Trophoblast cell (in vitro differentiated cells and primary cell): ENCODE measurements around the gene HPD.

Experiments used
- DNase-seq, 2 donors: peaks; one replicate each; pipeline ENCODE4 v3.0.0-alpha.2; 2016
- H2AFZ ChIP-seq: 2 replicates; pipeline ENCODE4 v1.6.1; 2013; ENCODE audit warnings: low read length, moderate library complexity, mild to moderate bottlenecking; ENCODE audit not compliant: insufficient read depth, poor library complexity
- H2AK5ac ChIP-seq: 2 replicates; pipeline ENCODE4 v1.6.1; 2013; ENCODE audit warnings: mild to moderate bottlenecking, low read length
- H2BK120ac ChIP-seq: 2 replicates; pipeline ENCODE4 v1.6.1; 2013; ENCODE audit warnings: low read length, mild to moderate bottlenecking, moderate library complexity; ENCODE audit not compliant: insufficient read depth, poor library complexity
- H2BK12ac ChIP-seq: 2 replicates; pipeline ENCODE4 v1.6.1; 2013; ENCODE audit warnings: mild to moderate bottlenecking, low read length, moderate library complexity
- H2BK5ac ChIP-seq: 2 replicates; pipeline ENCODE4 v1.6.1; 2013; ENCODE audit warnings: low read length, low read depth, moderate library complexity, mild to moderate bottlenecking; ENCODE audit not compliant: poor library complexity
- H3K14ac ChIP-seq: 2 replicates; pipeline ENCODE4 v1.6.1; 2013; ENCODE audit warnings: mild to moderate bottlenecking, low read length
- H3K18ac ChIP-seq: 2 replicates; pipeline ENCODE4 v1.6.1; 2013; ENCODE audit warnings: mild to moderate bottlenecking, low read length
- H3K23ac ChIP-seq: 2 replicates; pipeline ENCODE4 v1.6.1; 2013; ENCODE audit warnings: low read length
- H3K27ac ChIP-seq: 2 replicates; pipeline ENCODE4 v1.5.1; 2013; ENCODE audit warnings: low read depth, mild to moderate bottlenecking, inconsistent platforms, low read length, moderate library complexity
- H3K27me3 ChIP-seq: 2 replicates; pipeline ENCODE4 v1.6.1; 2013; ENCODE audit warnings: inconsistent platforms, mild to moderate bottlenecking, low read length, moderate library complexity; ENCODE audit not compliant: insufficient read depth
- H3K36me3 ChIP-seq, 2 experiments: 1 replicate in 1 of 2; 2 replicates in 1 of 2; pipeline ENCODE4 v1.6.1; 2013; ENCODE audit warnings: low read length in 2 of 2, mild to moderate bottlenecking in 2 of 2, moderate library complexity in 1 of 2; ENCODE audit not compliant: insufficient read depth in 2 of 2, control insufficient read depth in 1 of 2
- H3K4ac ChIP-seq: 2 replicates; pipeline ENCODE4 v1.6.1; 2013; ENCODE audit warnings: low read depth, mild to moderate bottlenecking, low read length, moderate library complexity
- H3K4me1 ChIP-seq, 2 experiments: 1 replicate in 1 of 2; 2 replicates in 1 of 2; pipeline ENCODE4 v1.6.1; 2013; ENCODE audit warnings: low read length in 2 of 2, mild to moderate bottlenecking in 2 of 2, moderate library complexity in 1 of 2; ENCODE audit not compliant: insufficient read depth in 2 of 2, control insufficient read depth in 1 of 2
- H3K4me2 ChIP-seq: 2 replicates; pipeline ENCODE4 v1.6.1; 2013; ENCODE audit warnings: inconsistent platforms, mild to moderate bottlenecking, low read length, moderate library complexity
- H3K4me3 ChIP-seq: 2 replicates; pipeline ENCODE4 v1.5.1; 2013; ENCODE audit warnings: mild to moderate bottlenecking, low read depth, low read length, inconsistent platforms
- H3K79me1 ChIP-seq: one replicate; pipeline ENCODE4 v1.6.1; 2013; ENCODE audit warnings: low read length
- H3K79me2 ChIP-seq: 2 replicates; pipeline ENCODE4 v1.6.1; 2013; ENCODE audit warnings: low read length, mild to moderate bottlenecking; ENCODE audit not compliant: control insufficient read depth, insufficient read depth, poor library complexity
- H3K9ac ChIP-seq: 2 replicates; pipeline ENCODE4 v1.6.1; 2013; ENCODE audit warnings: mild to moderate bottlenecking, low read length
- H3K9me3 ChIP-seq: 2 replicates; pipeline ENCODE4 v1.6.1; 2013; ENCODE audit warnings: low read depth, mild to moderate bottlenecking, control low read depth, inconsistent platforms, low read length; ENCODE audit not compliant: insufficient read depth
- H4K12ac ChIP-seq: 2 replicates; pipeline ENCODE4 v1.6.1; 2013; ENCODE audit warnings: low read depth, mild to moderate bottlenecking, low read length, moderate library complexity
- H4K8ac ChIP-seq: 2 replicates; pipeline ENCODE4 v1.6.1; 2013; ENCODE audit warnings: low read depth, mild to moderate bottlenecking, low read length, moderate library complexity
- H4K91ac ChIP-seq: one replicate; pipeline ENCODE4 v1.6.1; 2013; ENCODE audit warnings: low read depth, mild to moderate bottlenecking, low read length, moderate library complexity
- WGBS: extraction: QIAGEN DNeasy Blood & Tissue Kit; methylation state at CpG from one replicate; pipeline ENCODE4 v1.1.7; 2013; ENCODE audit warnings: missing lambda C conversion rate; ENCODE audit not compliant: insufficient read length, insufficient coverage; ENCODE audit errors: extremely low coverage; 5-methylcytosine and 5-hydroxymethylcytosine counted together

The HPD gene

DNA sequence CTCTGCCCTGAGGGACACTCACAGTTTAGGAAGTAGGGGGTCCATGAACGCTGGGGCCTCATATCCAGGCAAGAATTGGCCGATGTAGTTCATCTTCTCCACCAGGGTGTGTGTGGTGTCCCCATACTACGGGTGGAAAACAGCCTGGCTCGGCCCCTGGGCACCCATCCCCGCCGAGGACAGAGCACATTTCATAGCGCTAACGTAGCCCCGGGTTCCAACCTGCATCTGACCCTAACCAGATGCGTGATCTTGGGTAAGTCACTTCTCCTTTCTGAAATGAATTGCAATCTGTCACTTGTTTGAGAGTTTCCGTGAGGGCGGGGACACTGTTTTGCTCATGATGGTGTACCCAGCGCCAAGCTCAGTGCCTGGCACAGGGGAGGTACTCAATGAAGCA is 9.0 kb downstream of the HPD start:
- no CpG with 5 or more reads among the region's 13 CpGs for WGBS
- H3K79me1 ChIP-seq: no peaks in the 10 kb centered on the region
- no peak overlapping the region for H2BK120ac ChIP-seq
- H3K79me2 ChIP-seq: no peaks in the 10 kb centered on the region
- no peak overlapping the region for H3K27ac ChIP-seq
- H3K9me3 ChIP-seq: no peaks in the 10 kb centered on the region
- no peak overlapping the region for H3K9ac ChIP-seq
- no peak overlapping the region for H2AFZ ChIP-seq
- no peak overlapping the region for H2BK12ac ChIP-seq
- H3K4ac ChIP-seq: no peak overlapping the region
- DNase-seq: no peak
- no peaks in the 10 kb centered on the region for H3K4me1 ChIP-seq
- H3K23ac ChIP-seq: no peak overlapping the region
- H3K4me3 ChIP-seq: no peak overlapping the region
- no peak overlapping the region for H2BK5ac ChIP-seq
- H3K14ac ChIP-seq: no peak overlapping the region
- no peak overlapping the region for H4K91ac ChIP-seq
- no peak overlapping the region for H3K4me2 ChIP-seq
- no peak overlapping the region for H2AK5ac ChIP-seq
- no peak overlapping the region for H4K8ac ChIP-seq
- no peak overlapping the region for H4K12ac ChIP-seq
- no peak overlapping the region for H3K18ac ChIP-seq
- no peaks in the 10 kb centered on the region for H3K27me3 ChIP-seq
- no peaks in the 10 kb centered on the region for H3K36me3 ChIP-seq

DNA sequence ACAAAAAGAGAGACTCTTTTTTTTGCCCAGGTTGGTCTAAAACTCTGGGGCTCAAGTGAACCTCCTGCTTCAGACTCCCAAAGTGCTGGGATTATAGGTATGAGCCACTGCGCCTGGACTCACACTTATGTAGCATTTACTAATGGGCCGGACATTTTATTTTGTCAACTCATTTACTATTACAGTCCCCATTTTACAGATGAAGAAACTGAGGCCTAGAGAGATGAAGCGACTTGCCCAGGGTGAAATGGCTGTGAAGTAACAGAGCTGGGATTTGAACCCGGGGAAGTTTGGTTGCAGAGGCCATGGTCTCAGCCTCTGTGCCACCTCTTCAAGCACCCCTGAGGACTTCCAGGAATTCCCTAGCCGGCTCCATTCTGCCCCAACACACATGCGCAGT is 9.4 kb downstream of the HPD start:
- H4K91ac ChIP-seq: no peak overlapping the region
- H3K4me3 ChIP-seq: no peak overlapping the region
- no peak overlapping the region for H3K23ac ChIP-seq
- no peak overlapping the region for H2BK12ac ChIP-seq
- no peaks in the 10 kb centered on the region for H3K36me3 ChIP-seq
- no peak overlapping the region for H3K4ac ChIP-seq
- H3K18ac ChIP-seq: no peak overlapping the region
- no peak overlapping the region for H2AFZ ChIP-seq
- no peak for DNase-seq
- H3K4me2 ChIP-seq: no peak overlapping the region
- H3K79me2 ChIP-seq: no peaks in the 10 kb centered on the region
- no peaks in the 10 kb centered on the region for H3K4me1 ChIP-seq
- H2BK120ac ChIP-seq: no peak overlapping the region
- no peak overlapping the region for H2AK5ac ChIP-seq
- no peaks in the 10 kb centered on the region for H3K27me3 ChIP-seq
- no peak overlapping the region for H3K27ac ChIP-seq
- H3K14ac ChIP-seq: no peak overlapping the region
- no peaks in the 10 kb centered on the region for H3K9me3 ChIP-seq
- no peaks in the 10 kb centered on the region for H3K79me1 ChIP-seq
- WGBS: no CpG with 5 or more reads among the region's 6 CpGs
- H4K8ac ChIP-seq: no peak overlapping the region
- H2BK5ac ChIP-seq: no peak overlapping the region
- H4K12ac ChIP-seq: no peak overlapping the region
- H3K9ac ChIP-seq: no peak overlapping the region

DNA sequence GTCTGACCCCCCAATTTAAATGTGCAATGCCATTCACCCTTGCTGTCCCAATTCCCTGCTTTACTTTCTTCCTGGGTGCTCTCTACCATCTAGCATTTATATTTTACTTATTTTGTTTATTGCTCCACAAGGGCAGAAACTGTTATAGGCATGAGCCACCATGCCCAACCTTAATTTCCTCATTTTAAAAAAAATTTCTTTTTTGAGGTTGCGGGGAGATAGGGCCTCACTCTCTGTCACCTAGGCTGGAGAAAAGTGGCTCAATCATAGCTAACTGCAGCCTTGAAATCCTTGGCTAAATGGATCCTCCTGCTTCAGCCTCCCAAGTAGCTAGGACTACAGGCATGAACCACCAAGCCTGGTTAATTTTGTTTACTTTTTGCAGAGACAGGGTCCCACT is 13.0 kb downstream of the HPD start:
- no peak overlapping the region for H3K4ac ChIP-seq
- H3K36me3 ChIP-seq: no peaks in the 10 kb centered on the region
- no peak overlapping the region for H4K91ac ChIP-seq
- H3K79me2 ChIP-seq: no peaks in the 10 kb centered on the region
- H2AK5ac ChIP-seq: no peak overlapping the region
- H2BK12ac ChIP-seq: no peak overlapping the region
- DNase-seq: no peak
- no peak overlapping the region for H3K14ac ChIP-seq
- no peak overlapping the region for H4K12ac ChIP-seq
- H3K4me1 ChIP-seq: peaks cover 0 to 3% of the 10 kb centered on the region in 2 experiments
- no peak overlapping the region for H2AFZ ChIP-seq
- H4K8ac ChIP-seq: no peak overlapping the region
- H3K27ac ChIP-seq: no peak overlapping the region
- no peak overlapping the region for H3K23ac ChIP-seq
- H3K4me2 ChIP-seq: no peak overlapping the region
- H2BK120ac ChIP-seq: no peak overlapping the region
- no peaks in the 10 kb centered on the region for H3K9me3 ChIP-seq
- no peak overlapping the region for H3K9ac ChIP-seq
- H3K18ac ChIP-seq: no peak overlapping the region
- H3K4me3 ChIP-seq: no peak overlapping the region
- H3K27me3 ChIP-seq: no peaks in the 10 kb centered on the region
- WGBS: no CpG with 5 or more reads among the region's 1 CpG
- no peak overlapping the region for H2BK5ac ChIP-seq
- no peaks in the 10 kb centered on the region for H3K79me1 ChIP-seq

DNA sequence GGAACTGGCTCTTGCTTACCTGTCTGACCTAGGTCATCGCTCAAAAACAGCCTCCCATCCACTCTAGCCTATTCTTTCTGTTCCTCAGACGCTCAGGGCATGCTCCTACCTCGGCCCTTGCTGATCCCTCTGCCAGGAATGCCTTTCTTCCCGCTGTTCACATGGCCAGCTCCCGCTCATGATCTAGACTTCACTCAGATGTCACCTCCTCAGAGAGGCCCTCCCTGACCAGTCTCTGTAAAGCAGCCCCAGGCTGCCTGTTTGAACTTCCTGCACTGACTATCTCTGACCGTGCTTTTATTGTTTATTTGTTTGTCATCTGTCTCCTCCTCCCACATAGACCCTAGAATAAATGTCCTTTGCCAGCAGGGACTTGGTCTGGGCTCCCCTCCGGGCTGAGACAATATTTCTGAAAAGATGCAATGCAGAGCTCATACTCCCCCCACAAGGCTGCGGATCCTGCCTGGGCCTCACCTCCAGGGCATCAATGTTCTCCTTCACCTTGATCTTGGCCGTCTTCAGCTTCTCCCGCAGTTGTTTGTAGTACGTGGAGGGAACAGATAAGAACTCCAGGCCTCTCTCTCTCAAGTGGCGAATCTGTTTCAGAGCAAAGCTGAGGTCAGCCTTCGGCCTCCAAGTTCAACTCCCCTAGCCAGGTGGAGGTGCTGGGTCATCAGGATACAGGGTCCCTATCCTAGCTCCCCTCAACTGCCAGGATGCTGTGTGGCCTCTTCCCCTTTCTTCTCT is 15.2 kb downstream of the HPD start:
- H3K79me1 ChIP-seq: peaks cover 3% of the 10 kb centered on the region
- H2BK120ac ChIP-seq: no peak overlapping the region
- peaks cover 0 to 9% of the 10 kb centered on the region in 2 experiments for H3K4me1 ChIP-seq
- peaks cover 2% of the 10 kb centered on the region for H3K79me2 ChIP-seq
- peak overlapping the region; percentile 17 for H2AFZ ChIP-seq
- H3K9me3 ChIP-seq: no peaks in the 10 kb centered on the region
- no peak overlapping the region for H2AK5ac ChIP-seq
- H4K8ac ChIP-seq: no peak overlapping the region
- H3K27me3 ChIP-seq: no peaks in the 10 kb centered on the region
- H3K36me3 ChIP-seq: no peaks in the 10 kb centered on the region
- no peak overlapping the region for H3K4me2 ChIP-seq
- H2BK5ac ChIP-seq: no peak overlapping the region
- no peak overlapping the region for H3K4ac ChIP-seq
- WGBS: no CpG with 5 or more reads among the region's 13 CpGs
- no peak overlapping the region for H3K18ac ChIP-seq
- H3K27ac ChIP-seq: no peak overlapping the region
- no peak overlapping the region for H4K12ac ChIP-seq
- H2BK12ac ChIP-seq: no peak overlapping the region
- peak in 1 of 2 donors; percentile 19 for DNase-seq
- no peak overlapping the region for H3K4me3 ChIP-seq
- H3K14ac ChIP-seq: no peak overlapping the region
- no peak overlapping the region for H3K9ac ChIP-seq
- no peak overlapping the region for H4K91ac ChIP-seq
- H3K23ac ChIP-seq: no peak overlapping the region
